Measurements from ENCODE around the gene GLIPR2.
"Not testable (repeated sequence)": the region's sequence is repeated elsewhere in the genome, so short reads cannot be mapped to it uniquely, and the experiment has no call there.

The GLIPR2 gene

GRCh38 chr9:36136272-36136893 is at the start of gene GLIPR2:
Gene GLIPR2 (plus strand): TSS chr9:36136733. CDS start chr9:36136779, 46 bp downstream.
- DNase-seq = peak; percentile 40

GRCh38 chr9:36087054-36087453 is 49.5 kb upstream of the GLIPR2 start:
- not testable (repeated sequence) for DNase-seq

GRCh38 chr9:36088020-36088419 is 48.5 kb upstream of the GLIPR2 start:
- no peak for DNase-seq

- no peak for DNase-seq
Observed at GRCh38 chr9:36091026-36091953, 45.2 kb upstream of the GLIPR2 start.

- DNase-seq = no peak
Observed at GRCh38 chr9:36092014-36092413, 44.5 kb upstream of the GLIPR2 start.

GRCh38 chr9:36092509-36093215 is 43.9 kb upstream of the GLIPR2 start:
- DNase-seq = no peak

GRCh38 chr9:36093384-36093783 is 43.1 kb upstream of the GLIPR2 start:
- DNase-seq = no peak

- no peak for DNase-seq
Observed at GRCh38 chr9:36099718-36100117, 36.8 kb upstream of the GLIPR2 start.

GRCh38 chr9:36100532-36100931 is 36.0 kb upstream of the GLIPR2 start:
- no peak for DNase-seq

GRCh38 chr9:36101916-36102741 is 34.4 kb upstream of the GLIPR2 start:
- DNase-seq = no peak

- DNase-seq = peak; percentile 83
Observed at GRCh38 chr9:36102742-36103495, 33.6 kb upstream of the GLIPR2 start.

- DNase-seq = no peak
Observed at GRCh38 chr9:36109071-36109470, 27.5 kb upstream of the GLIPR2 start.

- no peak for DNase-seq
Observed at GRCh38 chr9:36110434-36110833, 26.1 kb upstream of the GLIPR2 start.

GRCh38 chr9:36112516-36112915 is 24.0 kb upstream of the GLIPR2 start:
- DNase-seq = no peak

GRCh38 chr9:36113999-36114398 is 22.5 kb upstream of the GLIPR2 start:
- no peak for DNase-seq

- no peak for DNase-seq
Observed at GRCh38 chr9:36116593-36116992, 19.9 kb upstream of the GLIPR2 start.

- no peak for DNase-seq
Observed at GRCh38 chr9:36118201-36118600, 18.3 kb upstream of the GLIPR2 start.

GRCh38 chr9:36118706-36119105 is 17.8 kb upstream of the GLIPR2 start:
- no peak for DNase-seq

GRCh38 chr9:36119476-36119875 is 17.1 kb upstream of the GLIPR2 start:
- DNase-seq = peak; percentile 12

GRCh38 chr9:36120705-36121104 is 15.8 kb upstream of the GLIPR2 start:
- DNase-seq = no peak

- no peak for DNase-seq
Observed at GRCh38 chr9:36121971-36122370, 14.6 kb upstream of the GLIPR2 start.

GRCh38 chr9:36123515-36123914 is 13.0 kb upstream of the GLIPR2 start:
- no peak for DNase-seq
